ENCODE data around the gene COPS7A.

DNA sequence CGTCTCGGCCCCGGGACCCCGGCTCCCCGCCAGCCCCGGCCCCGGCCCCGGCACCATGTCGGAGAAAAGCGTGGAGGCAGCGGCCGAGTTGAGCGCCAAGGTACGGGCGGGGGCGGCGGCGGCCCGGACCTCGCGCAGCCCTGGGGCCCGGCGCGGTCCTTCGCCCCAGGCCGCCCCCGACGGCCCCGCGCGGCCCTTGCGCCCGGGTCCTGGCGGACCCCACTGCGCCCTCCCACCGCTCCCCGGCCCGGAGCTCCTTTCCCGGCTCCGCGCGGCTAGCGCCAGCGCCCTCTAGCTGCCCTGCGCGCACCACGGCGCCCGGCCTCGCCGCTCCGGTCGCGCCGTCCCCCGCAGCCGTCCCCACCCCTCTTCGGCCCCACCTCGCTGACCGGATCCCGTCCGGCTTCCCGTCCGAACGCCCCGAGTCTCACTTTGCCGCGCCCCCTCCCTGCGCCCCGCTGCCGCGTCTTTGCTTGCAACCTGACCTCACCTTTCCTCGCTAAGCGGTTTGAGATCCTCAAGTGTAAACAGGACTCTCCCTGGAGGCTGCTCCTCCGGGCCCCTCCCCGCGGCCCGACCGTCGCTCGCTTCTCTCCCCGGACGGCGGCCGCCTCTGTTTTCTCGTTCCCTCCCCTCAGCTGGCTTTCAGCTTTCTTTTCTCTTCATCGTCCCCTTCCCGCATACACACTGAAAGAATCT, 43.0 kb downstream of the COPS7A start:
- peak; percentile 52 for TF ChIP-seq CTCF (conservative IDR thresholded peaks at IDR 0.05; ENCODE audit: low read depth, low read length)
- TF ChIP-seq EZH2phosphoT487 (IDR thresholded peaks at IDR 0.05; ENCODE audit: borderline replicate concordance, low read length), result no peak
- no peak for TF ChIP-seq EZH2 (IDR thresholded peaks at IDR 0.05; ENCODE audit: low read length, unreplicated experiment)

Measured in PC-3 (cell line).